OCI-LY1 (cell line): ENCODE data around the gene FERMT2.

Source experiments
- H2AFZ ChIP-seq: fragments of 200-600 bp; sonication (generic), shearing (Covaris generic); 2 replicates; pipeline ENCODE4 v1.6.0; 2014; ENCODE audit warnings: antibody characterized with exemption, mild to moderate bottlenecking, low read length
- H3F3A ChIP-seq: fragments of 200-600 bp; sonication (generic), shearing (Covaris generic); 2 replicates; pipeline ENCODE4 v1.6.0; 2014; ENCODE audit warnings: mild to moderate bottlenecking, antibody characterized with exemption, low read length, moderate library complexity; ENCODE audit not compliant: insufficient read depth
- H3K27ac ChIP-seq: fragments of 200-600 bp; sonication (generic); 2 replicates; pipeline ENCODE4 v1.5.1; 2014; ENCODE audit warnings: low read length, mixed run types, mild to moderate bottlenecking, low read depth; ENCODE audit not compliant: poor library complexity, severe bottlenecking
- H3K27me3 ChIP-seq: fragments of 200-600 bp; sonication (generic); 2 replicates; pipeline ENCODE4 v1.6.0; 2014; ENCODE audit warnings: antibody characterized with exemption, mild to moderate bottlenecking, low read length, moderate library complexity; ENCODE audit not compliant: insufficient read depth
- H3K36me3 ChIP-seq: fragments of 200-600 bp; sonication (generic); 2 replicates; pipeline ENCODE4 v1.6.1; 2014; ENCODE audit warnings: mild to moderate bottlenecking, antibody characterized with exemption, low read length, moderate library complexity, mixed read lengths; ENCODE audit not compliant: insufficient read depth
- H3K4me1 ChIP-seq: fragments of 200-600 bp; sonication (generic); 2 replicates; pipeline ENCODE4 v1.5.1; 2014; ENCODE audit warnings: mild to moderate bottlenecking, low read length, moderate library complexity; ENCODE audit not compliant: insufficient read depth, severe bottlenecking
- H3K4me2 ChIP-seq: fragments of 200-600 bp; sonication (generic), shearing (Covaris generic); 2 replicates; pipeline ENCODE4 v1.6.1; 2014; ENCODE audit warnings: low read length
- H3K4me3 ChIP-seq: fragments of 200-600 bp; sonication (generic); 2 replicates; pipeline ENCODE4 v1.5.1; 2014; ENCODE audit warnings: low read length, low read depth, mild to moderate bottlenecking, mixed read lengths; ENCODE audit not compliant: poor library complexity, severe bottlenecking
- H3K79me2 ChIP-seq: fragments of 200-600 bp; shearing (Covaris generic); 2 replicates; pipeline ENCODE4 v1.6.1; 2016; ENCODE audit warnings: mixed run types, low read length, mixed read lengths; ENCODE audit not compliant: insufficient read depth
- H3K9ac ChIP-seq: fragments of 200-600 bp; sonication (generic), shearing (Covaris generic); 2 replicates; pipeline ENCODE4 v1.6.1; 2014; ENCODE audit warnings: mild to moderate bottlenecking, low read length, mixed read lengths
- H3K9me2 ChIP-seq: fragments of 200-600 bp; sonication (generic), shearing (Covaris generic); 2 replicates; pipeline ENCODE4 v1.6.1; 2014; ENCODE audit warnings: low read depth, mild to moderate bottlenecking, low read length, mixed read lengths
- H3K9me3 ChIP-seq: fragments of 200-600 bp; shearing (Covaris generic); 2 replicates; pipeline ENCODE4 v1.6.1; 2014; ENCODE audit warnings: low read length, mixed read lengths
- H4K20me1 ChIP-seq: fragments of 200-600 bp; sonication (generic), shearing (Covaris generic); 2 replicates; pipeline ENCODE4 v1.6.0; 2016; ENCODE audit warnings: mild to moderate bottlenecking, low read length; ENCODE audit not compliant: insufficient read depth
- EZH2 ChIP-seq: fragments of 200-600 bp; sonication (generic), shearing (Covaris generic); IDR thresholded peaks from 2 replicates; pipeline ENCODE4 v1.8.0; 2017; ENCODE audit warnings: borderline replicate concordance, mixed run types, mild to moderate bottlenecking, antibody characterized with exemption, low read length, moderate library complexity, mixed read lengths
- TF ChIP-seq, protein P1 (sequence below): fragments of 200-600 bp; sonication (generic), shearing (Covaris generic); IDR thresholded peaks from 2 replicates; pipeline ENCODE4 v1.5.1; 2017; ENCODE audit warnings: mild to moderate bottlenecking, antibody characterized with exemption, low read length, moderate library complexity, mixed read lengths

FERMT2 gene

DNA sequence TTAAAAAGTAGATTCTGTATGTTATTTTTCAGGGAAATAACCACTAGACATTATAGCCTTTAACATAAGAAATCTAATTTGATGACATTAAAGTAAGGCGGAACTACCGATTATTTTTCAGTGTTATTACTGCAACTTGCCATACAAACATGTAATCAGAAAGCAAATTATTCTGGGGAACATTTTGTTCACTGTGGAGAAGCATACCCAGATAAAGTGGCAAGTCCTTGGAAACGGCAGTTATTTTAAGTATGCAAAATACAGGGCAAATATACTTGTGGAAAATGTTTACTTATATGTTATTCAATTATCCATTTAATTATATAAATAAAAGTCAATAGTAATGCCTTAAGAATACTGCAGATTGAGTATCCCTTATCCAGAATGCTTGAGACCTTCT lies 71.9 kb downstream of the FERMT2 start:
- no peak overlapping the region for H2AFZ ChIP-seq
- H3K36me3 ChIP-seq: no peaks in the 10 kb centered on the region
- H4K20me1 ChIP-seq: no peaks in the 10 kb centered on the region
- no peaks in the 10 kb centered on the region for H3K4me1 ChIP-seq
- H3F3A ChIP-seq: no peaks in the 10 kb centered on the region
- TF ChIP-seq, protein P1, sequence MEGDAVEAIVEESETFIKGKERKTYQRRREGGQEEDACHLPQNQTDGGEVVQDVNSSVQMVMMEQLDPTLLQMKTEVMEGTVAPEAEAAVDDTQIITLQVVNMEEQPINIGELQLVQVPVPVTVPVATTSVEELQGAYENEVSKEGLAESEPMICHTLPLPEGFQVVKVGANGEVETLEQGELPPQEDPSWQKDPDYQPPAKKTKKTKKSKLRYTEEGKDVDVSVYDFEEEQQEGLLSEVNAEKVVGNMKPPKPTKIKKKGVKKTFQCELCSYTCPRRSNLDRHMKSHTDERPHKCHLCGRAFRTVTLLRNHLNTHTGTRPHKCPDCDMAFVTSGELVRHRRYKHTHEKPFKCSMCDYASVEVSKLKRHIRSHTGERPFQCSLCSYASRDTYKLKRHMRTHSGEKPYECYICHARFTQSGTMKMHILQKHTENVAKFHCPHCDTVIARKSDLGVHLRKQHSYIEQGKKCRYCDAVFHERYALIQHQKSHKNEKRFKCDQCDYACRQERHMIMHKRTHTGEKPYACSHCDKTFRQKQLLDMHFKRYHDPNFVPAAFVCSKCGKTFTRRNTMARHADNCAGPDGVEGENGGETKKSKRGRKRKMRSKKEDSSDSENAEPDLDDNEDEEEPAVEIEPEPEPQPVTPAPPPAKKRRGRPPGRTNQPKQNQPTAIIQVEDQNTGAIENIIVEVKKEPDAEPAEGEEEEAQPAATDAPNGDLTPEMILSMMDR: no peak
- no peak for TF ChIP-seq EZH2
- no peak overlapping the region for H3K27ac ChIP-seq
- no peak overlapping the region for H3K4me3 ChIP-seq
- no peaks in the 10 kb centered on the region for H3K79me2 ChIP-seq
- H3K9me2 ChIP-seq: no peaks in the 10 kb centered on the region
- no peaks in the 10 kb centered on the region for H3K9me3 ChIP-seq
- H3K27me3 ChIP-seq: no peaks in the 10 kb centered on the region
- no peak overlapping the region for H3K4me2 ChIP-seq
- H3K9ac ChIP-seq: no peak overlapping the region

DNA sequence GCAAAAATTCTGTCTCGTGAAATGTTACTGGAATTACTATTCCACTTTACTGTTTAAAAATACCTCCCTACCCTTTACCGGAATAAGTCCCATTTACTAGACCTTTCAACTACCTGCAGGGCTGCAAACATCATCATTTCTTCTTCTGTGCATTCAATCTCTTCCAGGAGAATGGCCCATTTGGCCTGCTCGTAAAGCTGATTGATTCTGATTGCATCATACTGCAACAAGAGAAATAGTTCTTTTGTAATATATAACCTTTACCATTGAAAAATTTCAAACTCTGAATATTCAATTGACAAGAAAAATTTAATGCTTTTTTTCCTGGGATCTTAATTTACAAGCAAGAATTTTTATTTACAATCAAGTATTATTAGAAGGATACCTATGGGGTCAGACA lies 72.4 kb downstream of the FERMT2 start:
- Histone ChIP-seq H3K79me2 (no peaks in the 10 kb centered on the region), H3F3A (no peaks in the 10 kb centered on the region), H3K36me3 (no peaks in the 10 kb centered on the region)

DNA sequence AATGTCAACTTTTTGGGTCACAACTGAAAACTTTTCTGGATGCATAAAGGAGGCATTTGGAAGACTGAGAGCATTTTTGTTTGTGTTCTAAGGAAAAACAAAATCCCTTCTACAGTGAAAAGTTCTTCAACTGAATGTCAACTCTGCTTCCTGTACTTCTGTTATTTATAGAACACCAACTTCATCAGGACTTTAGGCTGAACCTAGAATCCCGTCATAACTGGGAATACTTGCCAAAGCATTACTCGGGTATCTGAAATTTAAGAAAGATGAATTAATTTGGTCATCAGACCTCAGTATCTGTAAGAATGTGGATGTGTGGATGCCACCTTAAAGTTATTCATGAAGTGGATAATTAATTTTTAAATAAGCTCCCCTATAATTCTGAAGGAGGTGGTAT lies 73.2 kb downstream of the FERMT2 start:
- no peak overlapping the region for H3K27ac ChIP-seq
- H3K9me2 ChIP-seq: no peaks in the 10 kb centered on the region
- H3K79me2 ChIP-seq: no peaks in the 10 kb centered on the region
- H3K9me3 ChIP-seq: no peaks in the 10 kb centered on the region
- no peak for TF ChIP-seq EZH2
- TF ChIP-seq, protein P1: no peak
- no peak overlapping the region for H3K9ac ChIP-seq
- no peaks in the 10 kb centered on the region for H3K4me1 ChIP-seq
- no peaks in the 10 kb centered on the region for H3F3A ChIP-seq
- H3K4me2 ChIP-seq: no peak overlapping the region
- H3K4me3 ChIP-seq: no peak overlapping the region
- H4K20me1 ChIP-seq: no peaks in the 10 kb centered on the region
- H3K27me3 ChIP-seq: no peaks in the 10 kb centered on the region
- H2AFZ ChIP-seq: no peak overlapping the region
- H3K36me3 ChIP-seq: no peaks in the 10 kb centered on the region

More for the DNA sequence above, 72.4 kb downstream of the FERMT2 start:
- no peak overlapping the region for H3K27ac ChIP-seq
- no peak overlapping the region for H2AFZ ChIP-seq
- H4K20me1 ChIP-seq: no peaks in the 10 kb centered on the region
- TF ChIP-seq, protein P1: no peak
- TF ChIP-seq EZH2: no peak
- no peaks in the 10 kb centered on the region for H3K4me1 ChIP-seq
- H3K9me2 ChIP-seq: no peaks in the 10 kb centered on the region
- H3K9me3 ChIP-seq: no peaks in the 10 kb centered on the region
- no peak overlapping the region for H3K9ac ChIP-seq
- no peak overlapping the region for H3K4me3 ChIP-seq
- no peak overlapping the region for H3K4me2 ChIP-seq
- no peaks in the 10 kb centered on the region for H3K27me3 ChIP-seq
